Type B pancreatic cell (in vitro differentiated cells): ENCODE results near the gene RABGAP1L. TPM values are rescaled to one million over a fixed set of nuclear protein-coding genes. Genes with fewer than 3 reads are reported as not detected.
"Not testable (repeated sequence)": the region's sequence is repeated elsewhere in the genome, so short reads cannot be mapped to it uniquely, and the experiment has no call there.

Experiments used
- DNase-seq: peaks from one replicate; pipeline ENCODE4 v3.0.0; 2021; ENCODE audit warnings: mixed read lengths; ENCODE audit not compliant: unreplicated experiment; ENCODE audit errors: extremely low spot score
- H3K27ac Mint-ChIP-seq: 2 replicates; pipeline ENCODE4 v1.8.0; 2021; ENCODE audit warnings: mild to moderate bottlenecking, mixed read lengths
- H3K27me3 Mint-ChIP-seq: 2 replicates; pipeline ENCODE4 v1.8.0; 2021; ENCODE audit warnings: mixed read lengths
- H3K36me3 Mint-ChIP-seq: 2 replicates; pipeline ENCODE4 v1.8.0; 2021; ENCODE audit warnings: mixed read lengths
- H3K4me1 Mint-ChIP-seq: one replicate; pipeline ENCODE4 v1.8.0; 2021; ENCODE audit warnings: mixed read lengths; ENCODE audit not compliant: unreplicated experiment
- H3K4me3 Mint-ChIP-seq: 2 replicates; pipeline ENCODE4 v1.8.0; 2021; ENCODE audit warnings: mild to moderate bottlenecking, mixed read lengths
- H3K9me3 Mint-ChIP-seq: 2 replicates; pipeline ENCODE4 v1.8.0; 2021; ENCODE audit warnings: mixed read lengths
- total RNA-seq: library from RNA; stranded (reverse); gene quantifications from 2 replicates; pipeline ENCODE4 v1.2.1, GENCODE V29; 2021; ENCODE audit warnings: low replicate concordance
- TF ChIP-seq, protein P1 (sequence below): fragments of 200-600 bp; sonication (generic); conservative IDR thresholded peaks from 2 replicates; pipeline ENCODE4 v1.5.0; 2021; ENCODE audit warnings: antibody characterized with exemption, mild to moderate bottlenecking

Gene RABGAP1L
- total RNA-seq, 1 donor from 2014 or later: 35.6 TPM

DNA sequence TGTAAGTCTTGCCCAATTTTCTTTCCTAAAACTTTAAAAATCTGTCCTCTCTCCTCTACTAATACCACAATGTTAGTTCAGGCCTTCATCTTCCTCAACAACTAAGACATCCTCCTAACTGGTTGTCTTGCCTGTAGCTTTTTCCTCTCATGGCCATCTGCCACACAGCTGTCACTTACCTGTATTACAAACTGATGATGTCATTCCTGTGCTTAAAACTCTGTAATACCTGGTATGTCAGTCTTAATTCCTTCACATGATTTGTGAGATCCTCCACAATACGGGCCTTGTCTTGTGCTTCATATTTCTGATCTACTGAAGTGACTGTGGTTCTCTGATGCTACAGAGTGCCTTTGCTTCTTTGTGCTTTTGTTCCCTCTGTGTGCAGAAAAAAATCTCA, 854.1 kb downstream of the RABGAP1L start:
- Mint-ChIP-seq H3K27ac (peak overlapping the region; percentile 19), H3K27me3 (no peaks in the 10 kb centered on the region), H3K4me3 (no peak overlapping the region), H3K9me3 (no peaks in the 10 kb centered on the region), H3K36me3 (peaks cover 45% of the 10 kb centered on the region), H3K4me1 (no peaks in the 10 kb centered on the region)
- TF ChIP-seq, protein P1, sequence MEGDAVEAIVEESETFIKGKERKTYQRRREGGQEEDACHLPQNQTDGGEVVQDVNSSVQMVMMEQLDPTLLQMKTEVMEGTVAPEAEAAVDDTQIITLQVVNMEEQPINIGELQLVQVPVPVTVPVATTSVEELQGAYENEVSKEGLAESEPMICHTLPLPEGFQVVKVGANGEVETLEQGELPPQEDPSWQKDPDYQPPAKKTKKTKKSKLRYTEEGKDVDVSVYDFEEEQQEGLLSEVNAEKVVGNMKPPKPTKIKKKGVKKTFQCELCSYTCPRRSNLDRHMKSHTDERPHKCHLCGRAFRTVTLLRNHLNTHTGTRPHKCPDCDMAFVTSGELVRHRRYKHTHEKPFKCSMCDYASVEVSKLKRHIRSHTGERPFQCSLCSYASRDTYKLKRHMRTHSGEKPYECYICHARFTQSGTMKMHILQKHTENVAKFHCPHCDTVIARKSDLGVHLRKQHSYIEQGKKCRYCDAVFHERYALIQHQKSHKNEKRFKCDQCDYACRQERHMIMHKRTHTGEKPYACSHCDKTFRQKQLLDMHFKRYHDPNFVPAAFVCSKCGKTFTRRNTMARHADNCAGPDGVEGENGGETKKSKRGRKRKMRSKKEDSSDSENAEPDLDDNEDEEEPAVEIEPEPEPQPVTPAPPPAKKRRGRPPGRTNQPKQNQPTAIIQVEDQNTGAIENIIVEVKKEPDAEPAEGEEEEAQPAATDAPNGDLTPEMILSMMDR: no peak
- DNase-seq: no peak

DNA sequence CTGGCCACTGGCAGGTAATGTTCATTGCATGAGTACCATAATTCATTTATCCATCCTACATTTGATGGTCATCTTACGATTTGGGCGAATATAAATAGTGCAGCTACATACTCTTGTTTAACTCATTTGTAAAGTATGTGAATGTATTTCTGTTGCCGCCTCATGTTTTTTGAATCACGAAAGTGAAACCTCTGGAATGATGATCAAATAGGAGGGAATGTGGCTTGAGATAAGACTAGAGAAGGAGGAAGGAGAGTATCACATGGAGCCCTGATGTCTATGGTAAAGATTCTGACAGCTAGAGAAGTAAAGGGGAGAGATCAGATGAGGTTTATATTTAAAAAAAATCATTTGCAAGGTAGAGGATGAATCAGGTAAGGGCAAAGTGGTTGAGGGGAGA, 855.9 kb downstream of the RABGAP1L start:
- Mint-ChIP-seq H3K36me3 (peaks cover 41% of the 10 kb centered on the region), H3K9me3 (no peaks in the 10 kb centered on the region), H3K27ac (no peak overlapping the region), H3K27me3 (no peaks in the 10 kb centered on the region), H3K4me3 (no peak overlapping the region), H3K4me1 (no peaks in the 10 kb centered on the region)
- TF ChIP-seq, protein P1: no peak
- DNase-seq: no peak

DNA sequence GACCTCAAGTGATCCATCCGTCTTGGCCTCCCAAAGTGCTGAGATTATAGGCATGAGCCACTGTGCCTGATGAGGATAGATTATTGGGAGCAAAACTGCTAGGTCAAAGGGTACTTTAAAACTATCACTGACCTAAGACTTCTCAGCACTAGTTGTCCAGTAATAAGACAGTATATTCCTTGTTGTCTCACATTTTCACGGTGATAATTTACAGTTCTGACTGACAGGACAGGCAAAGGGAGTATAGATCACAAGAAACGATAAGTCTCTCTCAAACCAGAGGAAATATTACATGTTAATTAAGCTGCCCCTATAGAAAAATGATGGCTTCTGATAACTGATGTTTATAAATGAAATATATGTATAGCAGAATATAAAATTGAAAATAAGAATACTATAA, 860.2 kb downstream of the RABGAP1L start:
- Mint-ChIP-seq H3K27me3 (no peaks in the 10 kb centered on the region), H3K4me3 (no peak overlapping the region), H3K9me3 (peaks cover 5% of the 10 kb centered on the region), H3K27ac (no peak overlapping the region), H3K36me3 (peaks cover 14% of the 10 kb centered on the region), H3K4me1 (peaks cover 13% of the 10 kb centered on the region)
- DNase-seq: no peak
- TF ChIP-seq, protein P1: no peak

DNA sequence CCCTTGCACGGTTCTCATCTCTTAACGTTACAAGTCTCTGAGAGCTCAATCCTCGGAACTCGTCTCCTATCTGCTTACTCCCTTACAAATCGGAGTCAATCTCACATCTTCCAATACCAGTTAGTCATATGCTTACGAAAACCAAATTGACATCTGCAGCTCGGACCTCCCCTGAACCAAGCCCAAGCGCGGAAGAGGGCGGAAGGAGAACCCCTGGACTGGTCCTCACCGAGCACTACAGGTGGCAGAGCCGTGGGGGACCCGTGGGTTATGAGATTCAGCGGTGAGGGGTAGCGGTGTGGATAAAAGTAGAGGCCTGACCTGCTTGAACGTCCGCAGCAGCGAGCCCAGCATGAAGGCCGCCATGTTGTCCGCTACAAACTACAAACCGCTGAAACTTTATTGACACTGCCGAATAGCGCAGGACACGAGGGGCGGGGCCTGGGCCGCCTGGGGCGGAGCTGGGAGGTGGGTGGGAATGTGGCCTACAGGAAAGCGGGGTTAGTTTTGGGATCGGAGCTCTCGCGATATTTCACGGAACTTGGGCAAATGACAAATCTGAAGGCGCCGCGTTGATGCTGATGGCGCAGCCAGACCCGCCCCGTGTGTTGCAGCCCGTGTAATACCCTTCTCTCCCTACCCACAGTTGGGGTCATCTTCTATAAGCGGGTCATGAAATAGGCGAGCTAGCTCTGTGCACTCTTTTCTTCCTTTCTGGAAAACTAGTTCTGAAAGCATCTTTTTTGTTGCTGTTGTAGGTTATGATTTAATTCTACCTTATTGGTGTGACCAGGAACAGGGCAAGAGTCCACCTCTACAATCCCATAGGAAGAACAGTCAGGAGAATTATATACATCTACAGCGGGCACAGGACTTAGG, 864.0 kb downstream of the RABGAP1L start, which contains the start of gene MRPS14:
Gene MRPS14, minus strand, starts transcription at position 383 of the 879 bp plus-strand sequence. Its CDS starts 17 bp downstream, at position 366.
- H3K27ac Mint-ChIP-seq: peak within 1 kb of the TSS; percentile 93
- H3K4me1 Mint-ChIP-seq: peaks cover 13% of the 10 kb centered on the region
- peak within 1 kb of the TSS; percentile 96 for H3K4me3 Mint-ChIP-seq
- peaks cover 3% of the 10 kb centered on the region for H3K36me3 Mint-ChIP-seq
- TF ChIP-seq, protein P1: no peak
- peaks cover 5% of the 10 kb centered on the region for H3K9me3 Mint-ChIP-seq
- peak; percentile 97 for DNase-seq
- H3K27me3 Mint-ChIP-seq: no peaks in the 10 kb centered on the region

DNA sequence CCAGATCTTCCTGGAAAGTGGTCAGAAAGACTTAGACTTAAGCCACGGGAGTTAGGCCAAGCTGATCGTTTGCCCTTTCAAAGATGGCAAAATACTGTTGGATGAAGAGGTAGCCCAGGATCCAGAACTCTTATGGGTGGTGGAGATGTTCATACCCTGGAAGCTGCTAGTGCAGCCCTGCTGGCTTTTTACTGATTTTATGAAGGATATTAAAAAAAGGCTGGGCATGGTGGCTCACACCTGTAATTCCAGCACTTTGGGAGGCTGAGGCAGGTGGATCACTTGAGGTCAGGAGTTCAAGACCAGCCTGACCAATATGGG, 864.6 kb downstream of the RABGAP1L start:
- not testable (repeated sequence) for H3K36me3 Mint-ChIP-seq

DNA sequence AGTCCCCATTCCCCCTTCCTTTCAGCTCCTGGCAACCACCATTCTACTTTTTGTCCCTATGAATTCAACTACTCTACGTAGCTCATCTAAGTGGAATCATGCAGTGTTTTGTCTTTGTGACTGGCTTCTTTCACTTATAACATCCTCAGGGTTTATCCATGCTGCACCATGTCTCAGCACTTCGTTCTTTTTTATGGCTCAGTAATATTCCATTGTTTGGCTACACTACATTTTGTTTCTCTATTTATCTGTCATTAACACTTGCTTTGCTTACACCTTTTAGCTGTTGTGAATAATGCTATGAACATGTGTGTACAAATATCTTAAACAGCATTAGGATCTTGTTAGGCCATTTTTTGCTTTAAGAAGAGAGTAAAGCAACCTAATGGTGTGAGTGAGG, 865.5 kb downstream of the RABGAP1L start:
- DNase-seq: no peak
- Mint-ChIP-seq H3K9me3 (peaks cover 5% of the 10 kb centered on the region), H3K4me1 (peaks cover 19% of the 10 kb centered on the region), H3K27ac (peak overlapping the region; percentile 16), H3K36me3 (no peaks in the 10 kb centered on the region), H3K27me3 (no peaks in the 10 kb centered on the region), H3K4me3 (peak overlapping the region; percentile 53)
- TF ChIP-seq, protein P1: no peak

More for the DNA sequence above, 864.6 kb downstream of the RABGAP1L start:
- Mint-ChIP-seq H3K27ac (peak overlapping the region; percentile 93), H3K4me1 (peaks cover 13% of the 10 kb centered on the region), H3K4me3 (peak overlapping the region; percentile 96)
- not testable (repeated sequence) for DNase-seq, H3K27me3 Mint-ChIP-seq, H3K9me3 Mint-ChIP-seq
